Colonic mucosa (tissue), 4 donors: Measurements from ENCODE around the gene SLC35B1. TPM values are rescaled to one million over a fixed set of nuclear protein-coding genes. Genes with fewer than 3 reads are reported as not detected.

ENCODE experiments used
- DNase-seq: peaks from one replicate; pipeline ENCODE4 v3.0.0-alpha.2; 2020
- H3K27ac ChIP-seq: fragments of 200-600 bp; one replicate; pipeline ENCODE4 v1.8.0; 2021
- H3K27me3 ChIP-seq: fragments of 200-600 bp; one replicate; pipeline ENCODE4 v1.8.0; 2021
- H3K36me3 ChIP-seq: fragments of 200-600 bp; one replicate; pipeline ENCODE4 v1.8.0; 2021
- H3K4me1 ChIP-seq: fragments of 200-600 bp; one replicate; pipeline ENCODE4 v1.8.0; 2021; ENCODE audit warnings: mild to moderate bottlenecking
- H3K4me3 ChIP-seq: fragments of 200-600 bp; one replicate; pipeline ENCODE4 v1.8.0; 2021
- H3K9ac ChIP-seq, 2 donors: one replicate each; pipeline ENCODE4 v1.7.0; 2013; ENCODE audit warnings: control low read depth in 2 of 2, low read depth in 2 of 2, low read length in 2 of 2
- H3K9me3 ChIP-seq: fragments of 200-600 bp; one replicate; pipeline ENCODE4 v1.8.0; 2021
- CTCF ChIP-seq: fragments of 200-600 bp; IDR thresholded peaks from one replicate; pipeline ENCODE4 v1.8.0; 2022; ENCODE audit warnings: antibody characterized with exemption, mild to moderate bottlenecking
- intact Hi-C: fragments of 100-400 bp; cut with DNase I; formaldehyde crosslinking; loops from one replicate; pipeline ENCODE4 v1.14.1; 2022
- total RNA-seq, 2 donors: library from RNA; stranded (reverse); fragmentation: NEBNext Ultra II Directional in 1 of 2; extraction: Animal tissue kit (Norgen Biotek cat#: 25700) in 1 of 2; gene quantifications; one replicate each; pipeline ENCODE4 v1.2.1, GENCODE V29; 2021
- donor health status: healthy.
- donor health status: DM: no; HTN: no; CAD: no.
- donor health status: DM: no; HTN: no; CAD: no.

The SLC35B1 gene
- total RNA-seq, 2 donors from 2014 or later: 43.0 to 73.5 TPM

- H3K4me3 ChIP-seq: no peak overlapping the region
- intact Hi-C loops: no loop called here
- no peak overlapping the region for H3K27ac ChIP-seq
- H3K9me3 ChIP-seq: no peaks in the 10 kb centered on the region
- TF ChIP-seq CTCF: no peak
- no peaks in the 10 kb centered on the region for H3K27me3 ChIP-seq
- H3K4me1 ChIP-seq: no peaks in the 10 kb centered on the region
- no peak overlapping the region for H3K9ac ChIP-seq
- DNase-seq: no peak
- H3K36me3 ChIP-seq: no peaks in the 10 kb centered on the region
These were observed 7.5 kb upstream of the SLC35B1 start for GRCh38 chr17:49715216-49715615.

- Histone ChIP-seq H3K9me3 (no peaks in the 10 kb centered on the region), H3K27ac (no peak overlapping the region), H3K36me3 (peaks cover 4% of the 10 kb centered on the region), H3K4me3 (no peak overlapping the region), H3K27me3 (no peaks in the 10 kb centered on the region), H3K4me1 (peaks cover 10% of the 10 kb centered on the region), H3K9ac (peak overlapping the region in 1 of 2 donors; percentile 96)
- intact Hi-C loops: loop anchor here (5.0 kb wide), 1 partner anchor 74 kb away; no protein-coding TSS in a partner anchor
- no peak for DNase-seq
- peak; percentile 7 for TF ChIP-seq CTCF
These were observed 885 bp upstream of the SLC35B1 start for GRCh38 chr17:49708515-49709183.

- Histone ChIP-seq H3K4me3 (peak overlapping the region; percentile 97), H3K9me3 (no peaks in the 10 kb centered on the region), H3K9ac (peak overlapping the region; percentile 78 to 96), H3K36me3 (peaks cover 4% of the 10 kb centered on the region), H3K4me1 (peaks cover 10% of the 10 kb centered on the region), H3K27ac (peak overlapping the region; percentile 87), H3K27me3 (no peaks in the 10 kb centered on the region)
- intact Hi-C loops: loop anchor here (5.0 kb wide), 1 partner anchor 75 kb away; no protein-coding TSS in a partner anchor
- no peak for DNase-seq
- no peak for TF ChIP-seq CTCF
These were observed 537 bp downstream of the SLC35B1 start for GRCh38 chr17:49707246-49707607.

GRCh38 chr17:49705254-49705653, 2.5 kb downstream of the SLC35B1 start:
- Histone ChIP-seq H3K27me3 (no peaks in the 10 kb centered on the region), H3K36me3 (peaks cover 8% of the 10 kb centered on the region), H3K9ac (no peak overlapping the region), H3K4me1 (peaks cover 10% of the 10 kb centered on the region), H3K27ac (no peak overlapping the region), H3K9me3 (no peaks in the 10 kb centered on the region), H3K4me3 (no peak overlapping the region)
- intact Hi-C loops: loop anchor here (5.0 kb wide), 1 partner anchor 77 kb away; no protein-coding TSS in a partner anchor
- DNase-seq: no peak
- no peak for TF ChIP-seq CTCF

GRCh38 chr17:49703557-49704277, 4.0 kb downstream of the SLC35B1 start:
- Histone ChIP-seq H3K27ac (no peak overlapping the region), H3K4me3 (no peak overlapping the region), H3K4me1 (peaks cover 10% of the 10 kb centered on the region), H3K9ac (no peak overlapping the region), H3K9me3 (no peaks in the 10 kb centered on the region), H3K27me3 (no peaks in the 10 kb centered on the region), H3K36me3 (peaks cover 8% of the 10 kb centered on the region)
- TF ChIP-seq CTCF: no peak
- no peak for DNase-seq
- intact Hi-C loops: no loop called here
